ENCODE measurements around the gene MRPS11.

Gene MRPS11

GRCh38 chr15:88526247-88526879 lies 58.9 kb downstream of the MRPS11 start:
- no peak for DNase-seq (ENCODE audit: low read depth)
- no peak overlapping the region for H3K4me3 ChIP-seq (ENCODE audit: low read depth, low read length)

- no peak overlapping the region for H3K4me3 ChIP-seq (ENCODE audit: low read depth, low read length)
- DNase-seq (ENCODE audit: low read depth) = no peak
These were observed 61.6 kb downstream of the MRPS11 start for GRCh38 chr15:88529021-88529630.

All from skeletal muscle cell (primary cell).